Motor neuron (in vitro differentiated cells): ENCODE measurements around the gene CCDC106. TPM values are rescaled to one million over a fixed set of nuclear protein-coding genes. Genes with fewer than 3 reads are reported as not detected.
A peak's percentile ranks its signal among the peaks of the same experiment; 100 is the strongest.

Experiments used
- ATAC-seq, 8 experiments: fragments of 200-7000 bp; cut with Tn5 transposase; replicated peaks in 6 of 8; 2 replicates each; pipeline ENCODE4 v1.8.0; 2021; ENCODE audit warnings: mild to moderate bottlenecking in 8 of 8, moderate library complexity in 8 of 8
- H3K27ac ChIP-seq, 2 donors: fragments of 250-450 bp; sonication (Bioruptor Pico); 2 replicates each; pipeline ENCODE4 v1.9.0; 2021; ENCODE audit warnings: antibody characterized with exemption in 2 of 2, mild to moderate bottlenecking in 2 of 2, moderate library complexity in 1 of 2
- H3K4me1 ChIP-seq, 2 donors: fragments of 250-450 bp; sonication (Bioruptor Pico); replicated peaks in 1 of 2; 2 replicates each; pipeline ENCODE4 v1.6.1; 2021; ENCODE audit warnings: antibody characterized with exemption in 2 of 2, mild to moderate bottlenecking in 2 of 2, moderate library complexity in 1 of 2
- H3K4me3 ChIP-seq, 5 donors: fragments of 250-450 bp; sonication (Bioruptor Pico); 2 replicates each; pipeline ENCODE4 v1.9.0; 2021; ENCODE audit warnings: antibody characterized with exemption in 5 of 5, mild to moderate bottlenecking in 5 of 5, moderate library complexity in 4 of 5
- WGBS, 10 experiments: fragments of 450-650 bp; shearing (Covaris generic); methylation state at CpG; one replicate each; pipeline ENCODE4 v1.0.0; 2022; 5-methylcytosine and 5-hydroxymethylcytosine counted together
- in situ Hi-C, 9 experiments: fragments of 400-800 bp; cut with MboI; loops; one replicate each; pipeline ENCODE4 v1.15.0; 2021; ENCODE audit warnings: low sequenced_read_pairs in 9 of 9, low pct_unique_long_range_greater_than_20kb in 2 of 9; ENCODE audit not compliant: unreplicated experiment in 9 of 9
- total RNA-seq, 8 experiments: library from RNA; unstranded; fragments of 300-600 nt; gene quantifications; 2 replicates each; pipeline versions ENCODE4 v1.2.3 to v1.2.4, GENCODE V29; 2022

CCDC106 gene
- total RNA-seq = 10 to 100 TPM in 7 of 8 experiments, 1 to 10 TPM in 1; 9.8 to 23.6 (median 13.6) TPM

DNA sequence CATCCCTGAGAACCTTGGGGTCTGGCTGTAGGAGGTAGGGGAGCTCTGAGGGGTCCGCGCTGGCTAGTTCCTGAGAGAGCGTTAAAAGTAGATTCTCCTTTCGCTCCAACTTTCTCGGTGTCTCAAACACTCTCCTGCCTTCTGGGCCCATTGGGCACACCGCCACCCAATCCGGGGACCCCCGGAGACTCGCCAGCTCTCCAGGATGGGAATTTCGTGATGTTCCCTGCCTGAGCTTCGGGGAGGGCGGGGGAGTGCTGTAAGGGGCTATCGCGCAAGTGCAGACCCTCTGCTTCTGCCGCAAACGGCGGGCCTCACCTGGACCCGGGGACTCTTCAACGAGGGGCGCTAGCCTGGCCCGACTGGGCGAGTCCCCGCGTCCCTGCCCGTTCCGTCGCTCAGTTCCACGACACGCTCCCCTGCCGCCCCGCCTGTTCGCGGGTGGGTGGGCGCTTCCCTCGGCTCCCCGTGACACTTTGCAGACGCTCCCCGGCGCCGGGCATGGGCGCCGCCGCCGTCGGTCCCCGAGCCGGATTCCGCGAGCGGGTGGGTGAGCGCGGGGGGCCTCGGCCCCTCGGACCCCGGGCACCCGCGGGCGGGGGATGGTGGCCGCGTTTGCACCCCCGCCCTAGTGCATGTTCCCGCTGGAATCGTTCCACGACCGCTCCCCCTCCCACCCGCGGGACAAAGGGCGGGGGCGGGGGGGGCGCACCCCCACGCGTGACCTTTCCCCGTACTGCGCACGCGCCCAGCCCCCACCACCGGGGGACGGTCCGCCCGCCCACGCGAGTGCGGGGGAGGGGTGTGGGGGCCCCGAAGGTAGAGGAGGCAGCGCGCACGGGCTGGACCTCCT lies at the start of gene CCDC106:
Gene CCDC106 (plus strand): TSS at position 481 of the 853 bp plus-strand sequence. CDS start 835 bp downstream, outside the sequence.
- peak; percentile 11 to 77 (median 64) for ATAC-seq
- H3K27ac ChIP-seq = peak within 1 kb of the TSS; percentile 95 to 98
- 0 to 6% (median 0%) methylated on average over 1 to 6 of the region's 87 CpGs; no CpG with 5 or more reads in 6 of the 10 experiments for WGBS, 10 experiments

GRCh38 chr19:55598719-55599467 lies 49.1 kb upstream of the CCDC106 start:
- 0 to 100% (median 47%) methylated on average over 1 to 4 of the region's 26 CpGs; no CpG with 5 or more reads in 1 of the 10 experiments for WGBS, 10 experiments
- in situ Hi-C loops = no loop called here
- peak overlapping the region; percentile 68 to 94 (median 90) for H3K4me3 ChIP-seq
- peaks cover 7 to 10% of the 10 kb centered on the region in 2 donors for H3K4me1 ChIP-seq
- H3K27ac ChIP-seq = peak overlapping the region; percentile 99 to 100
- ATAC-seq = peak; percentile 60 to 75 (median 68)

More for the DNA sequence above, at the start of gene CCDC106:
- in situ Hi-C loops = loop anchor here in 3 of 9 experiments (25.0 kb wide), 1 partner anchor 511 kb away; the partner anchor contains the start of gene TNNT1 (in 3 of the 3)
- Histone ChIP-seq H3K4me3 (peak within 1 kb of the TSS; percentile 74 to 99 (median 93)), H3K4me1 (peaks cover 14 to 17% of the 10 kb centered on the region in 2 donors)

DNA sequence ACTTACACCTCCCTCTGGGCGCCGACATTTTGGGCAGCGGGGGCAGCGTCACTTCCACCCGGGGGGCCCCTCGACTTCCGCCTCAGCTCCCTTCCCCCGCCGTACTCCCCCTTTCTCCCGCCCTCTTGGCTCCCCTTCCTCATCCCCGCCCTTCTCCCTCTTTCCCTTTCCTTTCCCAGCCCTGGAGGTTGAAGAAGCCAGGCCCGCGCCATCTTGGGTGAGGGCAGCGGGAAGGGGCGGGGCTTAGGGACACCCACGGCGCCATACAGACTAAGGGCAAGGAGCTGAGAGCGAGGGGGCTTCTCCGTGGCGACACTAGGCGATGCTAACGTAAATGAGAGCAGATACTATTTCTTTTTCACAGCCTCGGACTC lies 48.6 kb upstream of the CCDC106 start, which contains the start of gene FIZ1:
Gene FIZ1 (minus strand): TSS at position 50 of the 374 bp plus-strand sequence. CDS start 1,652 bp downstream, outside the sequence.
- peak within 1 kb of the TSS; percentile 68 to 94 (median 90) for H3K4me3 ChIP-seq
- H3K4me1 ChIP-seq = peaks cover 12 to 13% of the 10 kb centered on the region in 2 donors
- WGBS, 10 experiments = 0% methylated on average over 1 to 2 of the region's 23 CpGs; no CpG with 5 or more reads in 8 of the 10 experiments
- in situ Hi-C loops = no loop called here
- H3K27ac ChIP-seq = peak within 1 kb of the TSS; percentile 99 to 100
- peak; percentile 75 to 83 (median 80) for ATAC-seq

GRCh38 chr19:55599842-55600661 lies 48.0 kb upstream of the CCDC106 start, which contains the start of gene ZNF524:
Gene ZNF524, plus strand, starts transcription at chr19:55600288. Its CDS starts 1,825 bp downstream, at chr19:55602113.
- Histone ChIP-seq H3K4me1 (peaks cover 13% of the 10 kb centered on the region in 2 donors), H3K27ac (peak within 1 kb of the TSS; percentile 99 to 100), H3K4me3 (peak within 1 kb of the TSS; percentile 68 to 94 (median 90))
- in situ Hi-C loops = loop anchor here in 1 of 9 experiments (10.0 kb wide), 1 partner anchor 85 kb away; no protein-coding TSS in a partner anchor
- peak; percentile 28 to 68 (median 60) for ATAC-seq
- WGBS, 10 experiments = 0 to 5% (median 0%) methylated on average over 2 to 8 of the region's 97 CpGs; no CpG with 5 or more reads in 6 of the 10 experiments

- in situ Hi-C loops = loop anchor here in 1 of 9 experiments (10.0 kb wide), 1 partner anchor 86 kb away; no protein-coding TSS in a partner anchor
- 100% methylated on average over 1 of the region's 15 CpGs; no CpG with 5 or more reads in 9 of the 10 experiments for WGBS, 10 experiments
- H3K27ac ChIP-seq = peak overlapping the region; percentile 99 to 100
These were observed 47.4 kb upstream of the CCDC106 start for GRCh38 chr19:55600662-55601028.

DNA sequence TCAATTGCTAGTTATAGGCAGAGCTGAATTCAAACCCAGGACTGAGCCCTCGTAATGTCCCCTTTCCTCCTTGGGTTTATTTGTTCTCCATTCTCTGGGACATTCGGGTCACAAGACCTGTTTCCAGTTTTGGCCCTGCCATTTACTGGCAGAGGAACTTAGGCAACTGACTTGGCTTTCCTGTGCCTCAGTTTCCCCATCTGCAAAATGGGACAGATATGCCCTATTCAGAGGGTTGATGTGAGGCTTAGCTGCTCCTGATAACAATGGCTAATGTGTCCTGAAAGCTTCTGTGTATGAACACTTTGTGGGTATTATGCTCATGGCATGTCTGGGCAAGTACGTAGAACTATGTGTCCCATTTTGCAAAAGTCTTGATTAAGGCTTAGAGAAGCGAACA lies 46.9 kb upstream of the CCDC106 start:
- in situ Hi-C loops = loop anchor here in 1 of 9 experiments (10.0 kb wide), 1 partner anchor 86 kb away; no protein-coding TSS in a partner anchor
- Histone ChIP-seq H3K4me3 (peak overlapping the region; percentile 68 to 94 (median 90)), H3K27ac (peak overlapping the region in 1 of 2 donors; percentile 99), H3K4me1 (peaks cover 13% of the 10 kb centered on the region in 2 donors)
- WGBS, 10 experiments = 69 to 100% (median 95%) methylated on average over 1 to 3 of the region's 4 CpGs; no CpG with 5 or more reads in 4 of the 10 experiments
- ATAC-seq = no peak

More at GRCh38 chr19:55600662-55601028, 47.4 kb upstream of the CCDC106 start:
- Histone ChIP-seq H3K4me3 (peak overlapping the region; percentile 68 to 94 (median 90)), H3K4me1 (peaks cover 13% of the 10 kb centered on the region in 2 donors)
- no peak for ATAC-seq

DNA sequence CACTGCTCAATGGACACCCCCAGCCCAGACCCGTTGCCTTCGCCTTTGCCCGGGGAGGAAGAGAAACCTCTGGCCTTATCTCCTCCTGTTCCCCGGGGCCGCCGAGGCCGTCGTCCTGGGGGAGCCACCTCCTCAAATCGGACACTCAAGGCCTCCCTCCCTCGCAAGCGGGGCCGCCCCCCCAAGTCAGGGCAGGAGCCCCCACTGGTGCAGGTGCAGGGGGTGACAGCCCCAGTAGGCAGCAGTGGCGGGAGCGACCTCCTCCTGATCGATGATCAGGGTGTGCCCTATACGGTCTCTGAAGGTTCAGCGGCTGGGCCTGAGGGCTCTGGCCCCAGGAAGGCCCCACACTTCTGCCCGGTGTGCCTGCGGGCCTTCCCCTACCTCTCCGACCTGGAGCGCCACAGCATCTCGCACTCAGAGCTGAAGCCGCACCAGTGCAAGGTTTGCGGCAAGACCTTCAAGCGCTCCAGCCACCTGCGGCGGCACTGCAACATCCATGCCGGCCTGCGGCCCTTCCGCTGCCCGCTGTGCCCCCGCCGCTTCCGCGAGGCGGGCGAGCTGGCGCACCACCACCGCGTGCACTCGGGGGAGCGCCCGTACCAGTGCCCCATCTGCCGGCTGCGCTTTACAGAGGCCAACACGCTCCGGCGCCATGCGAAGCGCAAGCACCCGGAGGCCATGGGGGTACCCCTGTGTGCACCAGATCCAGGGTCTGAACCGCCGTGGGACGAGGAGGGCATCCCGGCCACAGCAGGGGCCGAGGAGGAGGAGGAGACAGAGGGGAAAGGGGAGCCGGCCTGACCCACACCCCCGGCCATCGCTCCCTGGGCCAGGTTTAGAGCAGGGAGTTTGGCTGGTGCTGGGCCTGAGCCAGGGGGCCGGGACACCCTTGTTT lies 45.7 kb upstream of the CCDC106 start:
- peaks cover 13 to 19% of the 10 kb centered on the region in 2 donors for H3K4me1 ChIP-seq
- in situ Hi-C loops = loop anchor here in 1 of 9 experiments (10.0 kb wide), 1 partner anchor 88 kb away; no protein-coding TSS in a partner anchor
- no peak overlapping the region for H3K4me3 ChIP-seq
- WGBS, 10 experiments = 93 to 100% (median 97%) methylated on average over 2 to 11 of the region's 60 CpGs; no CpG with 5 or more reads in 6 of the 10 experiments
- no peak for ATAC-seq
- H3K27ac ChIP-seq = no peak overlapping the region

DNA sequence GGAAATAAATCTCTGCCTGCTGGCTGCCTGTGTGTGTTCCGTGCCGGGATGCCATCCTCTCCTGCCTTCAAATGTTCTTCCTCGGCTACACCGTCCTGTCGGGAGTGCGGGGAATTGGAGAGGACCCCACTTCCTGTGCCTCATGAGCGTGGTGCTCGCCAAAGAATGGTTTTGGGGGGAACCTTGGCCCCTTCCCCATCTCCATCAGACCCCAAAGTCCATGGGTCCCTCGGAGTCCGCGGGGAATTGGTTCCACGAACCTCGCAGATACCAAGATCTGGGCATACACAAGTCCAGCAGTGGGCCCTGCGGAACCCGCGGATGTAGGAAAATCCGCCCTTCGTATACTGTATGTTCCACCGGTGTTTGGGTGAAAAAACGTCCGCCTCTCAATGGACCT lies 44.9 kb upstream of the CCDC106 start:
- peaks cover 12 to 19% of the 10 kb centered on the region in 2 donors for H3K4me1 ChIP-seq
- ATAC-seq = no peak
- in situ Hi-C loops = loop anchor here in 1 of 9 experiments (10.0 kb wide), 1 partner anchor 88 kb away; no protein-coding TSS in a partner anchor
- H3K27ac ChIP-seq = no peak overlapping the region
- no peak overlapping the region for H3K4me3 ChIP-seq
- 85 to 100% (median 95%) methylated on average over 2 to 13 of the region's 21 CpGs; no CpG with 5 or more reads in 4 of the 10 experiments for WGBS, 10 experiments

DNA sequence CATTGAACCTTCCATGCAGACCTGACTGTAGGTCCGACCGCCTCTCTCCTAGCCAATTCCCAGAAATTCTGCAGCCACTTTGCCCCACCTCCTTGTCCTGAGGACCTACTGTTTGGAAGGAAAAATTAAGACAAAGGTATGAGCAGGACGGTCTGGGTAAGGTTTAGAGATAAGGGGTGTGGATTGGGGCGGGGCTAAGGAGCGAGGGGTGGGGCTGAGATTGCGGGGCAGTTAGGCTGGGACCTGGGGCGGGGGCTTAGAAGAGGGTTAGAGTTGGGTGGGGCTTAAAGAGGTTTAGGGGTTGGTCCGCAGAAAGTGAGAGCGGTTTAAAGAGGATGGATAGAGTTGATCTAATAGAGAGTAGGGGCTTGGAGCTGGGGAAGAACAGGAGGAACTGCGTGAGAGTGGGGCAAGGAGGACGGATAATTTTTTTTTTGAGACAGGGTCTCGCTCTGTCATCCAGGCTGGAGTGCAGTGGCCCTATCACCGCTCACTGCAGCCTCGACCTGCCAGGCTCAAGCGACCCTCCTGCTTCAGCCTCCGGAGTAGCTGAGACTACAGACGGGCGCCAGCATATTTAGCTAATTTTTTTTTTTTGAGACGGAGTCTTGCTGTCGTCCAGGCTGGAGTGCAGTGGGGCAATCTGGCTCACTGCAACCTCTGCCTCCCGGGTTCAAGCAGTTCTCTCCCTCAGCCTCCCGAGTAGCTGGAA lies 44.3 kb upstream of the CCDC106 start:
- Histone ChIP-seq H3K4me1 (peaks cover 6 to 15% of the 10 kb centered on the region in 2 donors), H3K27ac (peak overlapping the region; percentile 91 to 97), H3K4me3 (peak overlapping the region; percentile 58 to 84 (median 72))
- no peak for ATAC-seq
- in situ Hi-C loops = loop anchor here in 1 of 9 experiments (10.0 kb wide), 1 partner anchor 89 kb away; no protein-coding TSS in a partner anchor
- WGBS, 10 experiments = 40 to 98% (median 58%) methylated on average over 1 to 8 of the region's 22 CpGs; no CpG with 5 or more reads in 5 of the 10 experiments

DNA sequence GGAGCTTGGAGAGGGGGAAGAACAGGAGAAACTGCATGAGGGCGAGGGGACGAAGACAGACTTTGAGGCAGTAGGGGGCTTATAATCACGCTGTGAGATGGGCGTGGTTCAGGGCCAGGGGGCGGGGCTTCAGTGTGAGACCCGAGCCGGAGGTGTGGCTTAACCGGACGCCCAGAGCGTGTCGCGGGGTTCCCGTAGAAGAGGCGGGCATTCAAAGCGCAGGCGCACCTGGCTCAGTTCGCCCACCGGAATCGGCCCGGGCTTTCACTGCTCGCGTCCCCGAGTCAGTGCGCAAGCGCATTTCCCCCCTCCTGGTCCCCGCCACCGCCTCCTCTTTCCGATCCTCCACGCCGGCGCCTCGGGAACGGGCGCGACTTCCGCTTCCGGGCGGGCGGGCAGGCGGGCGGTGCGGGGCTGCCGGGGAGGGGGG lies 42.8 kb upstream of the CCDC106 start:
- peak overlapping the region; percentile 91 to 97 for H3K27ac ChIP-seq
- peak; percentile 62 to 85 (median 81) for ATAC-seq
- peak overlapping the region; percentile 58 to 84 (median 72) for H3K4me3 ChIP-seq
- WGBS, 10 experiments = 0 to 2% methylated on average over 2 to 9 of the region's 43 CpGs; no CpG with 5 or more reads in 8 of the 10 experiments
- in situ Hi-C loops = loop anchor here in 1 of 9 experiments (10.0 kb wide), 1 partner anchor 90 kb away; no protein-coding TSS in a partner anchor
- peaks cover 6 to 15% of the 10 kb centered on the region in 2 donors for H3K4me1 ChIP-seq
